ENCODE data around the gene KIRREL1. TPM values are rescaled to one million over a fixed set of nuclear protein-coding genes. Genes with fewer than 3 reads are reported as not detected.

Gene KIRREL1
- total and polyA plus RNA-seq, 2 of the 8 experiments (the other 6 are each of a cell fraction or from before 2014, with no cell fraction given), result 14.2 to 39.0 TPM

GRCh38 chr1:157951230-157951629 lies 42.2 kb upstream of the KIRREL1 start:
- no peak overlapping the region for H3K9ac ChIP-seq (replicated peaks in 1 of 4; ENCODE audit: extremely low read depth in 1 of 4, low read depth in 3 of 4, low read length in 3 of 4)
- no peaks in the 10 kb centered on the region for H4K20me1 ChIP-seq (replicated peaks in 1 of 2; ENCODE audit: control insufficient read depth in 1 of 2, insufficient read depth in 2 of 2, low read length in 2 of 2)
- H2AFZ ChIP-seq (ENCODE audit: low read length), result no peak overlapping the region; the same call in 1 of the 2 replicates
- H3K9me3 ChIP-seq (ENCODE audit: insufficient read depth in 2 of 2, low read depth in 1 of 2, low read length in 1 of 2), result no peaks in the 10 kb centered on the region
- DNase-seq (ENCODE audit: low read depth in 1 of 2, low spot score in 2 of 2) (no peak), FAIRE-seq (no peak)
- ChIA-PET CTCF (ENCODE audit: partially characterized antibody) (interaction anchor here (0.9 to 9.8 kb wide), 16 partner anchors 9 to 379 kb away, joined by 3 to 110 read pairs (median 5); partner anchors contain the start of gene FCRL2), POLR2A (ENCODE audit: partially characterized antibody) (interaction anchor here (1.1 kb wide), 1 partner anchor 9 kb away, joined by 3 read pairs; no protein-coding TSS in a partner anchor)
- no peaks in the 10 kb centered on the region for H3K4me1 ChIP-seq (replicated peaks in 1 of 4; ENCODE audit: control insufficient read depth in 3 of 4, insufficient read depth in 4 of 4, low read length in 3 of 4)
- H3K4me3 ChIP-seq (ENCODE audit: extremely low read depth in 1 of 4, insufficient read depth in 2 of 4, low read depth in 3 of 4, low read length in 4 of 4), result no peak overlapping the region
- no peak overlapping the region for H4K8ac ChIP-seq (ENCODE audit: extremely low read depth, insufficient read depth, low read length)
- H3K4me2 ChIP-seq (ENCODE audit: insufficient read depth in 1 of 2, low read depth in 2 of 2, low read length in 2 of 2), result no peak overlapping the region
- H3K27me3 ChIP-seq (replicated peaks in 1 of 4; ENCODE audit: control insufficient read depth in 3 of 4, extremely low read depth in 1 of 4, insufficient read depth in 3 of 4, low read length in 3 of 4), result no peaks in the 10 kb centered on the region
- H4K5ac ChIP-seq (ENCODE audit: insufficient read length, low read depth, low read length), result no peak overlapping the region
- 89% methylated on average over 5 of the region's 5 CpGs; no CpG with 5 or more reads in 1 of the 2 experiments for WGBS, 2 experiments (ENCODE audit: extremely low coverage in 1 of 2, insufficient coverage in 1 of 2, insufficient read length in 1 of 2, insufficient replicate concordance in 2 of 2, low coverage in 1 of 2, low lambda C conversion rate in 2 of 2, missing lambda C conversion rate in 1 of 2)
- H4K91ac ChIP-seq (replicated peaks; ENCODE audit: insufficient read length, low read length), result no peak overlapping the region
- H2AK5ac ChIP-seq (ENCODE audit: low read depth, low read length), result no peak overlapping the region
- H2BK15ac ChIP-seq (ENCODE audit: low read length), result no peak overlapping the region
- H3K18ac ChIP-seq (ENCODE audit: extremely low read depth, low read length), result no peak overlapping the region
- H2BK20ac ChIP-seq (ENCODE audit: low read length), result no peak overlapping the region
- H3K79me1 ChIP-seq (ENCODE audit: low read depth, low read length), result no peaks in the 10 kb centered on the region
- no peaks in the 10 kb centered on the region for H3K79me2 ChIP-seq (ENCODE audit: control insufficient read depth in 1 of 2, insufficient read depth in 2 of 2, low read length in 2 of 2)
- H3K23ac ChIP-seq (ENCODE audit: insufficient read length), result no peak overlapping the region
- no peak overlapping the region for H3K27ac ChIP-seq (ENCODE audit: low read depth, low read length)
- H3K23me2 ChIP-seq (ENCODE audit: low read depth, low read length), result 0 out of 2 replicates have a peak, but pooled peaks cover 2% of the 10 kb centered on the region
- TF ChIP-seq KDM1A (IDR thresholded peaks at IDR 0.05; ENCODE audit: borderline replicate concordance, low read length), result no peak
- TF ChIP-seq ATF3 (IDR thresholded peaks at IDR 0.05; ENCODE audit: insufficient read depth, low read depth, low read length), result no peak
- no peak for TF ChIP-seq RFX5 (IDR thresholded peaks at IDR 0.05; ENCODE audit: borderline replicate concordance, low read depth, low read length)
- no peak for TF ChIP-seq CREB1 (IDR thresholded peaks at IDR 0.05)
- no peak for TF ChIP-seq RBBP5 (IDR thresholded peaks at IDR 0.05; ENCODE audit: borderline replicate concordance, low read depth, low read length)
- no peak for TF ChIP-seq TCF12 (IDR thresholded peaks at IDR 0.05; ENCODE audit: low read depth, low read length)
- TF ChIP-seq SUZ12 (IDR thresholded peaks at IDR 0.05; ENCODE audit: low read length), result no peak
- no peak for TF ChIP-seq SIRT6 (IDR thresholded peaks at IDR 0.05; ENCODE audit: low read length)
- no peak for TF ChIP-seq YY1 (IDR thresholded peaks at IDR 0.05; ENCODE audit: low read depth, low read length)
- no peak for TF ChIP-seq SAP30 (IDR thresholded peaks at IDR 0.05; ENCODE audit: insufficient read depth, insufficient replicate concordance, low read length)
- no peak for TF ChIP-seq CEBPB (IDR thresholded peaks at IDR 0.05; ENCODE audit: low read depth, low read length)
- H2BK5ac ChIP-seq (ENCODE audit: low read depth, low read length), result no peak overlapping the region
- H3K36me3 ChIP-seq (ENCODE audit: control insufficient read depth in 2 of 4, insufficient read depth in 4 of 4, low read length in 3 of 4), result no peaks in the 10 kb centered on the region
- no peak overlapping the region for H3K4ac ChIP-seq (replicated peaks; ENCODE audit: insufficient read length, low read depth, low read length)
- no peak overlapping the region for H3K56ac ChIP-seq (replicated peaks; ENCODE audit: insufficient read length, low read depth, low read length)
- no peak overlapping the region for H2BK12ac ChIP-seq (ENCODE audit: low read depth, low read length)
- no peak overlapping the region for H3K14ac ChIP-seq (ENCODE audit: insufficient read length)
- H2BK120ac ChIP-seq (replicated peaks; ENCODE audit: low read depth, low read length), result no peak overlapping the region
